CMK (cell line): ENCODE measurements around the gene PARP6.

Source experiments
- DNase-seq: peaks from one replicate; pipeline ENCODE4 v3.0.0-alpha.2; 2010; ENCODE audit warnings: low read depth

Gene PARP6, protein sequence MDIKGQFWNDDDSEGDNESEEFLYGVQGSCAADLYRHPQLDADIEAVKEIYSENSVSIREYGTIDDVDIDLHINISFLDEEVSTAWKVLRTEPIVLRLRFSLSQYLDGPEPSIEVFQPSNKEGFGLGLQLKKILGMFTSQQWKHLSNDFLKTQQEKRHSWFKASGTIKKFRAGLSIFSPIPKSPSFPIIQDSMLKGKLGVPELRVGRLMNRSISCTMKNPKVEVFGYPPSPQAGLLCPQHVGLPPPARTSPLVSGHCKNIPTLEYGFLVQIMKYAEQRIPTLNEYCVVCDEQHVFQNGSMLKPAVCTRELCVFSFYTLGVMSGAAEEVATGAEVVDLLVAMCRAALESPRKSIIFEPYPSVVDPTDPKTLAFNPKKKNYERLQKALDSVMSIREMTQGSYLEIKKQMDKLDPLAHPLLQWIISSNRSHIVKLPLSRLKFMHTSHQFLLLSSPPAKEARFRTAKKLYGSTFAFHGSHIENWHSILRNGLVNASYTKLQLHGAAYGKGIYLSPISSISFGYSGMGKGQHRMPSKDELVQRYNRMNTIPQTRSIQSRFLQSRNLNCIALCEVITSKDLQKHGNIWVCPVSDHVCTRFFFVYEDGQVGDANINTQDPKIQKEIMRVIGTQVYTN

DNA sequence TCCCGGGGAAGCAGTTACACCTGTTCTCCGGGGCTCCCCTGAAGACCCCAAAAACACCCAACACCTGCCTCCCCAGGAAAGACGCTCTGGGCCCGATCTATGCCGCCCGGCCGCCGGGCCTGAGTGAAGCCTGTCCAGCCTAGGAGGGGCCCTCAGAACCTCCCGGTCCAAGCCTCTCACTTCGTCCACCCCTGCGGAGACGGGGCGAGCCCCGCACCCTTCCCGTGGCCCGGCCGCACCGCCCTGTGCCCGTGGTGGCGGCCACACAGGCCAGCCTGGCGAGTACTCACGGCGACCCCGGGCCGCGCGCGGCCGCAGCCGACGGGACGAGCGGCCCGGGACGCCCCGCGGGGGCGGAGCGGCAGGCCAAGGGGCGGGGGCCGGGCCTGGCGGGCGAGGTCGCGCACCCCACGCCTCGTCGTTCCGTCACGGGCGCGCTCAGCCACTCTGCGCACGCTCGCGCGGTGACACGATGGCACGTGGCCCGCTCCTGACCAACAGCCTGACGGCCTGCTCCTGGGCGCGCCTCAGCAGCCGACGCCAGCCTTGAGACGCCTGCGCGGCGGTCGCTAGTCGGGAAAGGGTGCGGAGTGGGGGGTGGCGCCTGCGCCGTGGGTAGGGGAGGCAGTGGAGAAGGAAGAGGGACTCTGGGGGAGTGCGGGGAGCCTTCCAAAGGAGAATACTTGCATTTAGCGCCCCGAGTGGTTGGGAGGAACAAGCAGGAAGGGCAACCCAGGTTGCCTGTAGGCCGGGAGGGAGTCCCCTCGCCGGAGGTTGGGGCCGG, at the start of gene PARP6:
Gene PARP6 (minus strand): TSS at position 342 of the 784 bp plus-strand sequence. CDS start 5,077 bp downstream, outside the sequence.
- peak; percentile 98 for DNase-seq

- DNase-seq = peak; percentile 45
Observed at GRCh38 chr15:72319985-72320671, 47.8 kb upstream of the PARP6 start, which contains the start of gene CELF6. TSS of gene CELF6 (minus strand) at chr15:72320157. CDS start at chr15:72319874, 283 bp downstream.

- DNase-seq = peak; percentile 37
Observed at GRCh38 chr15:72319360-72319984, 47.1 kb upstream of the PARP6 start.

DNA sequence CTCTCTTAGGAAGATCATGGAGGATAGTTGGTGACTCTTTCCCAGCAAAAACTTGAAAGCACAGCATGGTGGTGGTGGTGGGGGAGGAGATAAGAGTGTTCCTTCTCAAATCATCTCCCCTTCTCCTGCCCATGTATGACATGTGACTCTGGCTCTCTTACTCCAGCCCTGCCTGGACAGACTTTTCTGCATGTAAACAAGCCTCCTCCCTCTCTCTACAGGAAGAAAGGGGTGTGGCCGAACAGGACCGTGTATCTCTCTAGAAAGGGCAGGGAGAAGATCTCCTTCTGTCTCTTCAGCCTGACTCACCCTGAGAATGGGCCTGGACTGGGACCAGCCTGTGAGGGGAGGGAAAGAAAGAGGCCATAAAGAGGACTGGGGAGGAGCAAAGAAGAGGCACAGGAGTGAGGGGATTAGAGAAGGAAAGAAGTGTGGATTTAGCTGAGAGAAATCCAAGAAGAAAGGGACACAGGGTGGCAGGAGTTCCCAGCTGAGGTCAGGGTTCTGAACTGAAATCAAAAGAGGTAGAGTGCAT, 46.1 kb upstream of the PARP6 start:
- no peak for DNase-seq

GRCh38 chr15:72315706-72316370, 43.5 kb upstream of the PARP6 start:
- no peak for DNase-seq

DNA sequence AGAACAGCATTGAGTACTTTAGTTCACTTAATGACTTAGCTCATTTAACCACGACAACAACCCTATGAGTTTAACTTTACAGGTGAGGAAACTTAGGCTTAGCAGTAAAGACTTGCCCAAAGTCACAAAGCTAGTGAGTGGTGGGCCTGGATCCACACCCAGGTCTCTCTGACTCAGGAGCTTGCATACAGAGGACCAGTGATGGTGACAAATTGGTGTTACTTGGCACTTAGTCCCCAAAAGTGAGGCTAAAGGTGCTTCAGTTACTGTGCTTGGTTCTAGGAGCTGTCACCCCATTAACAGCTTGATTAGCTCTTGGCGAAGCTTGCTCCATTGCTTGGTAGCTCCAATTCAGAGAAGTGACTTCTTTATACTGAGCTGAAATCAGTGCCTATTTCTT, 41.5 kb upstream of the PARP6 start:
- no peak for DNase-seq

GRCh38 chr15:72313448-72313840, 41.1 kb upstream of the PARP6 start:
- no peak for DNase-seq

DNA sequence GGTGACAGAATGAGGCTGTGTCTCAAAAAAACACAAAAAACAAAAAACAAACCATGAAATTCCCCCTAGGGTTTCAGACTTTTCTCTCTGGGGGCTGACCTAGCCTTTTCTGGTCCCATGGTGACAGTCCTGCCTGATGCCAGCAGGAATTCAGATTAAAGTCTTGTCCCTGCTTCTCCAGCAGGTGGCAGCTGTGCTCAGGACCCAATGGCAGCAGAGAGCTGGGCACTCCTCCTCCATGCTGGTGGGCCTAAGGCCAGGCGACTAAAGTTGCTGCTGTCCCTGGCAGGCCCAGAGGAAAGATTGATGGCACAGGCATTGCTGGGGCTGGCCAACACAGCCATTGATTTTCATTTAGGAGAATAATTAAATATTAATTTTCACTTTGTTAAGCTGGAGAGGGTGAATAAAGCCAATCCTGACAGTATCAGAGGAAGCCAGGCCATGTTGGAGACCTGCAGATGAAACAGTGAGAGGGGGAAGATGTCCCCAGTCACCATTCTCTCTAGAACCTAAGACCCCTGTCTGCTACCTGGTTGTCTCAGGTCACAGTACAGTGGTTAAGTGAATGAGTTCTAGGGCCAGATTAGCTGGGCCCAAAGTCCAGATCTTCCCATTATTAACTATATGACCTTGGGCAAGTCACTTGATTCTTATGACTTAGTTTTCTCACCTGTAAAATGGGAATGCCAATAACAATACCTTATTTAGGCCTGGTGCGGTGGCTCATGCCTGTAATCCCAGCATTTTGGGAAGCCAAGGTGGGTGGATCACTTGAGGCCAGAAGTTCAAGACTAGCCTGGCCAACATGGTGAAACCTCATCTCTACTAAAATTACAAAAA, 40.5 kb upstream of the PARP6 start:
- DNase-seq = peak; percentile 56

DNA sequence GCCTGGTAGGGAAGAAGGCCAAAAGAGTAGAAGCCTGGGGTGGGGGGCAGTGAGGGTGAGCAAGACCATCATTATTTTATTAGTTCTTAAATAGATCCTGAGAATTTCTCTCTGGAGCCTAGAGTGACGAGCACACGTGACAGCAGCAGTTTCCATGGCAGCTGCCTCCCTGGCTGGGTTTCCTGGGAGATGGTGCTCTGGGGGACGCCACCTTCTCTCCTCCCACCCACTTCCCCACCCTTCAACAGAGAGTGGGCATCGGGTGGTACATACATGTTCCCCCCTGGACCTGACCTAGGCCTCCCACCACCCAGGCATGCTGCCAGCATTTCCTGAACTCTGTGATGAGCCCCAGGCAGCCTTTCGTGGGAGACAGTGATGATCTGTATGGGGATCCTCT, 34.7 kb upstream of the PARP6 start:
- no peak for DNase-seq

DNA sequence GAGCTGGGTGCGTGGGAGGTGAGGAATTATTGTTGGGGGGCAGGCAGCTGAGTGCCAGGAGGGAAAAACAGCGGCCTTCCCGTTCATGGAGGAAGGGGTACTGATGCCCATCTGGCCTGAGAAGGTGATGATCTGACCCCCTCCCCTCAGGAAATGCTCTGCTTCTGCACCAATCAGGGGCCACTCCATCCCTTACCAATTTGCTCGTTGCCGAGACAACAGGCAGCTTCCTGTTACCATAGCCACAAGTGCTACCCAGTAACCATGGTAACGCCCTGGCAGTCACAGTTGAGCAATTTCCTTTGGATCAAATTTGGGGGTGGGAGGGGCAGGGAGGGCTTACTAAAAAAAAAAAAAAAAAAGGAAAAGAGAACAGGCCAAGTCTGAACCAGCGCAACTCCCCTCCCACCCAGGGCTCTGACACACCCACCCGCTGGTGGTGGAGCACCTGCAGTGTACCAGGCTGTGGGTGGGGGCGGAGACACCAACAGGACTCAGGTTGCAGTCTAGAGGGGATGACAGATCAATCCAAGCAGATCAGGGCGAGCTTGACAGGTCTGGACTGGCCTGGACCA, 33.9 kb upstream of the PARP6 start:
- no peak for DNase-seq

DNA sequence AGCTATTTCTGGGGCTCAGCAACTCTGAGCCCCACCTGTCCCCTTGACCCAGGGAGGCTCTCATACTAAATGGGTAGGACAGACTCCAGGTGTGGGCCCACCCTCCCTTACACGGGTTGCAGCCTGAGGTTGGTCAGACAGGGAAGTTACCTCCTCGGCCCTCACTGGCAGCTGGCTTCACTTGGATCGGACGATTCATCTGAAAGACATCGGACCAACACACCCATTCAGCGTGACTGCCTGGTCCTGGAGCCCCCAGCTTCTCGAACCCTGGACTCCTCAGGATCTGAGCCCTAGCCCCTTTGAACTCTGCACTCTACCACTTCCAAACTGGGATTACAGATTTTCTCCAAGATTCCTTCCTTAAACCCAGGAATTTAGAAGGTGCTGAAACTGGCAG, 32.2 kb upstream of the PARP6 start:
- DNase-seq = no peak

GRCh38 chr15:72302955-72303354, 30.6 kb upstream of the PARP6 start:
- no peak for DNase-seq

DNA sequence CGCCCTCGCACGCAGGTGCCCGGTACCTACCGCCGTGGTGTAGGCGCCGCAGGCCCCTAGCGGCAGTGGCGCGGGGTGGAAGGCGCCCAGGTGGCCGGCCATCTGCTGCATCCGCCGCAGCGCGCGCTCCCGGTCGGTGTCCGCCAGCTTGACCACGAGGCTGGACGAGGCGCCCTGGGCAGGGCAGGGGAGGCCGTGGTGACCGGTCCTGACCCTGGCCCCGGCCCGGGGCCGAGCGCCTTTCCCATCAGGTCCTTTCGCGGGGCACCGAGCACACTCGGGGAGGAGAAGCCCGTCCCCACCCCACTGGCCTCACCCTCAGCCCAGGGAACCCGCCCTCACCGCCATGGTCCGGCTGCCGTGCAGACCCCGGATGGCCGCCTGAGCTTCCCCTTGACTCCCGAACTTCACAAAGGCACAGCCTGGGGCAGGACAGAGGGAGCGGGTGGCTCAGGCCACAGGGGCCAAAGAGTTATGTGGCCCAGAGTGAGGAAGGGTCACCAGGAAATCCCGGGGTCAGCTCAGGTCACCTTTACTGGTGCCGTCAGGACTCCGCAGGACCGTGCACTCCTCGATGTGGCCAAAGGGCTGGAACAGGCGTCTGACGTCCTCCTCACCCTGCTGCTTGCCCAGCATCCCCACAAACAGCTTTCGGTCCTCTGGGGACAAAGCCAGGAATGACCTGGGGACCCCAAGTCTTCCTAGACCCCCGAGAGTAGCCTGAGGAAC, 17.4 kb upstream of the PARP6 start:
- DNase-seq = no peak

- DNase-seq = no peak
Observed at GRCh38 chr15:72288796-72289596, 16.6 kb upstream of the PARP6 start.

GRCh38 chr15:72285927-72286516, 13.7 kb upstream of the PARP6 start:
- DNase-seq = no peak

DNA sequence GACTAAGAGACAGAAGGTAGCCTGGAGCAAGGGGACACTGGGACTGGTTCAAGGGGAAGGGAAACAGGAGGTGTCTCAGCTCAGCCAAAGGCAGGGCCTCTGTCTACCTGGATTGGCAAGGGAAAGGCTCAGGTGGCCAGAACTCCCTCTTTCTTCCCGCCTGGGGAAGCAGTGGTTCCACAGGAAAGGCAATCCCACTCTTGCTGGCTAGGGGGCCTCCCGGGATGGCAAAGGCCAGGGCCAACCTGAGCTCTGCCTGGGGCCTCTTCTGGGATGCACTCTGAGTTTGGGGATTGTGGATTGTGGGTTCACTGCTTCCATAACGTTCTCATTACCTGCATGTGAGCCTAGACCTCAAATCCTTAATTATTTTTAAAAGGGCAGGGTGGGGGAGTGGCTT, 13.0 kb upstream of the PARP6 start:
- no peak for DNase-seq

- no peak for DNase-seq
Observed at GRCh38 chr15:72284781-72285180, 12.4 kb upstream of the PARP6 start.

DNA sequence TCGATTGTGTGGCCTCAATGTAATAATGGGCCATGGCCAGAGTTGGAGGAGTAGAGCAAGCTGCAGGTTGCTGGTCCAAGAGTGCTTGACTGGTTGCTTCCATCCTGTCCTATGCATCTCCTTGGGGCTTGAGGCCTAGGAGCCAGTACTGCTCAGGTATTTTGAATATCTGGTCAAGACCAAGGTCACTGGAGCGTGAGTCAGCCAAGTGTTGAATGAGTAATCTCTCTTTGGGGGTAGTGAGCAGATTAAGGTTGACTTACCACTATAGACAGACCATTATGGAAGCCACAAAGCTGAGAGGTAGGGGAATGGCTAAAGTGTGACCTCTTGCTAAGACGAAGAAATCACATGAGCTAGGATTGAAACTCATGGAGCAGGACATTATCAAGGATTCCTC, 9.4 kb upstream of the PARP6 start:
- no peak for DNase-seq
